ENCODE results near the gene HNRNPUL1. TPM values are rescaled to one million over a fixed set of nuclear protein-coding genes. Genes with fewer than 3 reads are reported as not detected.

The HNRNPUL1 gene
- total RNA-seq, 1 donor from 2014 or later, result 154 TPM

- no peak for DNase-seq (ENCODE audit: low read depth)
- TF ChIP-seq CTCF (conservative IDR thresholded peaks at IDR 0.05; ENCODE audit: low read depth, low read length), result no peak
- peak overlapping the region; percentile 91 for H3K4me3 ChIP-seq (ENCODE audit: low read depth, low read length)
Observed at GRCh38 chr19:41264581-41265394, 616 bp downstream of the HNRNPUL1 start.

GRCh38 chr19:41265395-41266153 is 1.4 kb downstream of the HNRNPUL1 start:
- TF ChIP-seq CTCF (conservative IDR thresholded peaks at IDR 0.05; ENCODE audit: low read depth, low read length), result no peak
- no peak for DNase-seq (ENCODE audit: low read depth)
- H3K4me3 ChIP-seq (ENCODE audit: low read depth, low read length), result peak overlapping the region; percentile 91

GRCh38 chr19:41269055-41269454 is 4.9 kb downstream of the HNRNPUL1 start:
- no peak for TF ChIP-seq CTCF (conservative IDR thresholded peaks at IDR 0.05; ENCODE audit: low read depth, low read length)
- no peak overlapping the region for H3K4me3 ChIP-seq (ENCODE audit: low read depth, low read length)
- no peak for DNase-seq (ENCODE audit: low read depth)

GRCh38 chr19:41269571-41269970 is 5.4 kb downstream of the HNRNPUL1 start:
- DNase-seq (ENCODE audit: low read depth), result no peak
- no peak for TF ChIP-seq CTCF (conservative IDR thresholded peaks at IDR 0.05; ENCODE audit: low read depth, low read length)
- no peak overlapping the region for H3K4me3 ChIP-seq (ENCODE audit: low read depth, low read length)

- no peak overlapping the region for H3K4me3 ChIP-seq (ENCODE audit: low read depth, low read length)
- no peak for TF ChIP-seq CTCF (conservative IDR thresholded peaks at IDR 0.05; ENCODE audit: low read depth, low read length)
- no peak for DNase-seq (ENCODE audit: low read depth)
Observed at GRCh38 chr19:41273076-41273475, 8.9 kb downstream of the HNRNPUL1 start.

- TF ChIP-seq CTCF (conservative IDR thresholded peaks at IDR 0.05; ENCODE audit: low read depth, low read length), result no peak
Observed at GRCh38 chr19:41274802-41275201, 10.6 kb downstream of the HNRNPUL1 start.

More at GRCh38 chr19:41274802-41275201, 10.6 kb downstream of the HNRNPUL1 start:
- H3K4me3 ChIP-seq (ENCODE audit: low read depth, low read length), result no peak overlapping the region
- DNase-seq (ENCODE audit: low read depth), result no peak

Data from epithelial cell of proximal tubule (primary cell).